ENCODE measurements around the gene TEF.
A peak's percentile ranks its signal among the peaks of the same experiment; 100 is the strongest.

GRCh38 chr22:41403532-41404318, 22.0 kb downstream of the TEF start:
- no peak for TF ChIP-seq TAF1 (IDR thresholded peaks at IDR 0.05; ENCODE audit: low read depth, low read length)
- TF ChIP-seq SPI1 (IDR thresholded peaks at IDR 0.05; ENCODE audit: low read depth, low read length): no peak
- no peak for TF ChIP-seq POLR2A (IDR thresholded peaks at IDR 0.05; ENCODE audit: low read depth, low read length)
- TF ChIP-seq POLR2AphosphoS5 (IDR thresholded peaks at IDR 0.05; ENCODE audit: low read depth, low read length): no peak
- TF ChIP-seq POU2F2 (IDR thresholded peaks at IDR 0.05; ENCODE audit: low read depth, low read length): no peak
- peak; percentile 4 for TF ChIP-seq PAX5 (IDR thresholded peaks at IDR 0.05; ENCODE audit: insufficient read depth, low read length, severe bottlenecking)

All from GM12891 (cell line).